ENCODE results near the gene SYNGAP1.

Gene SYNGAP1

GRCh38 chr6:33424855-33425667 is 5.2 kb downstream of the SYNGAP1 start:
- no peak for DNase-seq

GRCh38 chr6:33425668-33426577 is 6.1 kb downstream of the SYNGAP1 start:
- peak; percentile 84 to 86 for DNase-seq

GRCh38 chr6:33426590-33427511 is 7.0 kb downstream of the SYNGAP1 start:
- no peak for DNase-seq

GRCh38 chr6:33427585-33428223 is 7.8 kb downstream of the SYNGAP1 start:
- DNase-seq = no peak

GRCh38 chr6:33428224-33428965 is 8.5 kb downstream of the SYNGAP1 start:
- peak; percentile 53 to 74 for DNase-seq

- DNase-seq = no peak
These were observed 9.3 kb downstream of the SYNGAP1 start for GRCh38 chr6:33428966-33429749.

GRCh38 chr6:33429750-33430052 is 9.8 kb downstream of the SYNGAP1 start:
- no peak for DNase-seq

- no peak for DNase-seq
These were observed 10.5 kb downstream of the SYNGAP1 start for GRCh38 chr6:33430334-33430733.

- peak; percentile 33 to 46 for DNase-seq
These were observed 11.4 kb downstream of the SYNGAP1 start for GRCh38 chr6:33430991-33431879.

- no peak for DNase-seq
These were observed 12.1 kb downstream of the SYNGAP1 start for GRCh38 chr6:33431880-33432541.

- no peak for DNase-seq
These were observed 12.7 kb downstream of the SYNGAP1 start for GRCh38 chr6:33432546-33432945.

- DNase-seq = no peak
These were observed 13.2 kb downstream of the SYNGAP1 start for GRCh38 chr6:33433001-33433543.

GRCh38 chr6:33433544-33434191 is 13.8 kb downstream of the SYNGAP1 start:
- no peak for DNase-seq

- DNase-seq = no peak
These were observed 15.1 kb downstream of the SYNGAP1 start for GRCh38 chr6:33434961-33435360.

- no peak for DNase-seq
These were observed 17.8 kb downstream of the SYNGAP1 start for GRCh38 chr6:33437666-33438065.

- DNase-seq = no peak
These were observed 19.2 kb downstream of the SYNGAP1 start for GRCh38 chr6:33438978-33439594.

- DNase-seq = no peak
These were observed 20.2 kb downstream of the SYNGAP1 start for GRCh38 chr6:33439956-33440648.
